ENCODE data around the gene TAS2R39. TPM values are rescaled to one million over a fixed set of nuclear protein-coding genes. Genes with fewer than 3 reads are reported as not detected.

Gene TAS2R39
- polyA plus RNA-seq, 1 donor: not detected

DNA sequence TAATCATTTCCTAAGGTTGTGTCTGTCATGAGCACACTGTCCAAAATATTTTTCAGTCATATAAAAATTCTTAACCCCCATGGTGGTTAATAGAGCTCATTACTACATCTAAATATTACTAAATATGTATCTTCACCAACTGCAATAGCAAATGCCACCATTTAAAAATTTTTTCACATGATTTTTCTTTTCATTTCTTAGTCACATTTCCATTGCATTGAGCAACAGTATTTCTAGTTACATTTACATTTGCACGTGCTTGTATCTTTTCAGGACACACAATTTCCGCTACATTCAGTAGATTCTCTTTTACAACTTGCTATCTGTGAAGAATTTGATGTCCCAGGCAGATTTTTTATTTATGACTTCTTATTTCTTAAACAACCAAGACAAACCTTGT, 33.5 kb downstream of the TAS2R39 start:
- DNase-seq: no peak

DNA sequence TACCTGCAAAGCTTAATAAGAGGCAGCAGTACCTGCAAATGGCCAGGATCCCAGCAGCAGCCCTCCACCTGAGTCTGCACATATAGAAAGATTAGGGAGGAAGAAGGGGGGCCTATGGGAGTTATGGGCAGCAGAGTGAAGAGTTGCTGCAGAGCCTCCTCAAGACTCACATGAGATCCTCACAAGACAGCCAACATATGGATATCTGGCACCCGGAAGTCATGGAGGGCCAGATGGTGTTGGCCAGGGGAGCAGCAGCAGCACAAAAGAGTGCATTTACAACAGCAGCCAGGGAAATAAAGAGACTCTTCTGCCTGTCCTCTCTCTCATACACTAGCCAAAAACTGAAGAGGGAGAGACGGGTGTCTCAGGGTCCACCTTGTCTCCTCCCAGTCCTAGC, 34.6 kb downstream of the TAS2R39 start:
- DNase-seq: no peak

DNA sequence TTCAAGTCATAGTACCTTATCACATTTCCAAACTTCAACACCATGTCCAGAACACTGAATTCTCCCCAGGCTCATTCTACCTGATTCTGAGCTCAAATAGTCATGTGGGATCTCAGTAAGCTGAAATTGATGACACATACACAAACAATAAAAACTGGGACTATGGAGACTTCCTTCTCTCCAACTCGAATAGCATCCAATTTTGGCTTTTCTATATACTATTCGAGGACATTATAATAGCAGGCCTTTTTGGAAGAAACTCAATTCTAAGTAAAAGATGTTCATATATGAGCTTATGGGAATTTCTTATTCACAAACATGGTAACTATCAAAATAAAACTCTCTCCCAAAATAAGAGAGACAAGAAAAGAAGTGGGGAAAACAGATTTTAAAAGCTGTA, 38.1 kb downstream of the TAS2R39 start:
- no peak for DNase-seq

DNA sequence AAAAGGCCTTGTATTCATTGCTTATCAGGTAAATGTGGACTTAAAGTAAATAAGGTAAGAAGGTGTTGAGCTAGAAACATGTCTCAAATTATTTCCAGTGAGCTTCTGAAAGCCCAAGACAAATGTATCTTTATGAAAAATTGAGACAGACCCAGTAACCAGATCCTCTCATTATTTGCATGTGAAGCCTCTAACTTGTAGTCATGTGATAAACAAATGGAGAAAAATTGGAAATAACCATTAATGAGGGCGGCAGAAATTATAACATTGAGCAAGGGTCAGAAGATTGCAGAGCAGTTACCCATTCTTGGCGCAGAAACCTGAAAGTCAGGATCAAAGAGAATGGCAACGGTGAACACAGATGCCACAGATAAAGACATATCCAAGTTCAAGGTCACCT, 38.5 kb downstream of the TAS2R39 start, which contains the start of gene TAS2R40:
Gene TAS2R40 (plus strand): TSS at position 301 of the 400 bp plus-strand sequence. CDS start 42 bp downstream, at position 343.
- DNase-seq: no peak

DNA sequence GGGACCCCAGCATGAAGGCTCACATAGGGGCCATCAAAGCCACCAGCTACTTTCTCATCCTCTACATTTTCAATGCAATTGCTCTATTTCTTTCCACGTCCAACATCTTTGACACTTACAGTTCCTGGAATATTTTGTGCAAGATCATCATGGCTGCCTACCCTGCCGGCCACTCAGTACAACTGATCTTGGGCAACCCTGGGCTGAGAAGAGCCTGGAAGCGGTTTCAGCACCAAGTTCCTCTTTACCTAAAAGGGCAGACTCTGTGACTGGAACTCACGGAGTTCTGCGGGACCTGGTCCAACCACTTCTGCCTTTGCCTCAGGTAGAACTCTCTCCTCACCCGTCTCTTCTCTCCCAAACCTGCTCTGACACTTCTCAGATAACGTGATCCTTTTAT, 39.6 kb downstream of the TAS2R39 start:
- no peak for DNase-seq

DNA sequence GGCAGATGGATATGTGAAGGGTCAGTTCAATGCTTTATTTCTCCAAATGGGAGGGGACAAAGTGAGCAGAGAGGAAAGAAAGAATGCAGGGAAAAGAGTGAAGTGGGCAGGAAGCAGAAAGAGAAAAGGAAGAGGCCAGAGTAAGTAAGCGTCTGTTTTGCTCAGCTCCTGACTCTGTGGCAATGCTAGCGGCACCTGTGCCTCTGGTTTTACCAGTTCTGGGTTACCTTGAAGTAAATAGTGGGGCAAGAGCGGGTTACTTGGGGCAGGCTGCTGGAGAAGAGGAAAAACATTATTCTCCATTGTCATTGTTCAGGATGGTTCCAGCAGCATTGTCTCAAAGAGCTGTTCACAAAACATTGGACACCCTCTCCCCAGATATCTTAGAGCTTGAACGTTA, 40.6 kb downstream of the TAS2R39 start:
- DNase-seq: no peak

DNA sequence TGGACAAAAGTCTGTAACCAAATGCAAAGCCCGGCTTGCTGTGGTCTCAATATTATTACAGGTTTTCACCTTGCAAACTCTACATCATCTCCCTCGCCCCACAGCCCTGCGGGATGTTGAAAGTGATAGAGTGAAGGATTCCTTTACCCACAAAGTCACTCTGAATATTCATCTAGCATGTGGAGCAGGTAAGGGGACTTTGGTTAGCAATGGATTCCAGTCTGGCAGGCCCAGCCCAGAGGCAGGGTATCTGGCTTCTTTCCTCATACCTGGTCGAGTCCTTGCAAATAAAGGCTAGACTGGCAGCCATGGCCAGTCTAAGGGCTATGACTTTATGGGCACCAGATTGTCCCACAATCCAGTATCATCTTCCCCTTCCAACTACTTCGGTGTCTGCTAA, 41.8 kb downstream of the TAS2R39 start:
- DNase-seq: no peak

DNA sequence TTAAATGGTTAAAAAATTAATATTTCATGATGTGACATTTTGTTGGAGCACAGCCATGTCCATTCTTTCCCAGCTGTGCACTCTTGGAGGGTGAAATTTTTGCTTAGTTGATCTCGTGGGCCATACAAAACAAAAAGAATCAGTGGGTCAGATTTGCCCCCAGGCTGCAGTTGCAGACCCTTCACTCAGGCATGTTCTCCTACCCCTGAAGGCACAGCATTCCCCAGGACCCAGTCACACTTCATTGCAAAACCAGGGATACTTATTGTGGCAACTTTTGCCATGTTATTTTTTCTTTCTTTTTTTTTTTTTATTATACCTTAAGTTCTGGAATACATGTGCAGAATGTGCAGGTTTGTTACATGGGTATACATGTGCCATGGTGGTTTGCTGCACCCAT, 44.6 kb downstream of the TAS2R39 start:
- no peak for DNase-seq

DNA sequence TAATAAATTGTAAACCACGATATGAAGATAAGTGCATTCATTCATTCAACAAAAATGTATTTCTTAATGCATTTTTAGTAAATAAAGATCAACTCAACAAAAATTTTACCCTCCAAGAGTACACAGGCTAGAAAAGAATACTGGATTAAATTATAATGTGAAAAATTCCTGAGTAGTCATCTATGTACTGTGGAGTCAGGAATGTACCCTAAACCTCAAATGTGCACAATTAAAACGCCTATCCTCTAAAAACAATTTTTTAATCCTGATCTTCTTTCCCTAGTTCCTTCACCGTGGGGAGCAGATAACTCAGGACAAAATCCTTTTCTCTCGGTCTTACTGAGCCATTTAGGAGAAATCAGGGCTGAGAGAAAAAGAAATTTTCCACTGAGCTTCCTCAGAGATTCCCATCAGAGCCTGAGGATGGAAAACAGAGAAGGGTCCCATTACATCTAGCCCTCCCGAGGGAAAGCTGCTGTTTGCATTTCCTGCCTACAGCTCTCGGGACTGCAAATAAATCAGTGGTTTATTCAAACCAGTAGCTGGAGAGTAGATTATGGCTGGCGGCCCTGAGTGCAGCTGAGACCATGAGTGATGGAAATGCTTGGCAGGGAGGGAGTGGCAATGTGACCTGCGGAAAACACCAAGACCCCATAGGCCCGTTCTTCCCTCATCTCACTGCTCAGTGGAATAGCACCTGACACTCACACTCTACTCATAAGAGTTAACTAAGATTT, 46.0 kb downstream of the TAS2R39 start:
- peak; percentile 26 for DNase-seq

DNA sequence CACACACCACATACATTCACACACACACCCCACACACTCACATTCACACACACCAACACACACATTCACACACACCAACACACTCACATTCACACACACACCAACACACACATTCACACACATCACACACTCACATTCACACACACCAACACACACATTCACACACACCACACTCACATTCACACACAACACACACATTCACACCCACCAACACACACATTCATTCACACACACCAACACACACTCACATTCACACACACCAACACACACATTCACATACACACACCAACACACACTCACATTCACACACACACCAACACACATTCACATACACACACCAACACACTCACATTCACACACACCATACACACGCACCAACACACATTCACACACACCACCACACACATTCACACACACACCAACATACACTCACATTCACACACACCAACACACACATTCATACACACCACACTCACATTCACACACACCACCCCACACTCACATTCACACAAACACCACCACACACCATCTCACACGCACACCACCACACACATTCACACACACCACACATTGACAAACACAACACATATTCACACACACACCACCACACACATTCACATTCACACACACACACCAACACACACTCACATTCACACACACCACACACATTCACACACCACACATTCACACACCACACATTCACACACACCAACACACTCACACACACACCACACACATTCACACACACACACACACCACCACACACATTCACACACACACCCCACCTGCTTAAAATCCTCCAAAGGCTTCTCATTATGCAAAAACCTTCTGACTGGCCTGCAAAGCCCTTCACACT, 47.6 kb downstream of the TAS2R39 start:
- DNase-seq: no peak

Other genes with a start within 250 kb of the TAS2R39 start
- gene TRPV5, start 249.7 kb upstream of the TAS2R39 start, polyA plus RNA-seq (ENCODE audit: insufficient read length): 0.09 TPM
- gene LLCFC1, start 243.9 kb upstream of the TAS2R39 start, polyA plus RNA-seq (ENCODE audit: insufficient read length): 0.26 TPM
- gene KEL, start 221.1 kb upstream of the TAS2R39 start, polyA plus RNA-seq (ENCODE audit: insufficient read length): 1.1 TPM
- gene OR9A2, start 156.3 kb upstream of the TAS2R39 start, polyA plus RNA-seq (ENCODE audit: insufficient read length): not detected
- not detected for gene OR6V1, start 131.1 kb upstream of the TAS2R39 start, polyA plus RNA-seq (ENCODE audit: insufficient read length)
- gene PIP, start 51.3 kb upstream of the TAS2R39 start, polyA plus RNA-seq (ENCODE audit: insufficient read length): not detected
- not detected for gene TAS2R40, start 38.6 kb downstream of the TAS2R39 start, polyA plus RNA-seq (ENCODE audit: insufficient read length)
- 81.9 TPM for gene GSTK1, start 80.0 kb downstream of the TAS2R39 start, polyA plus RNA-seq (ENCODE audit: insufficient read length)
- 0.98 TPM for gene TMEM139, start 101.5 kb downstream of the TAS2R39 start, polyA plus RNA-seq (ENCODE audit: insufficient read length)
- 25.4 TPM for gene CASP2, start 104.9 kb downstream of the TAS2R39 start, polyA plus RNA-seq (ENCODE audit: insufficient read length)
- 2.5 TPM for gene CLCN1, start 132.7 kb downstream of the TAS2R39 start, polyA plus RNA-seq (ENCODE audit: insufficient read length)
- 1.8 TPM for gene FAM131B, start 179.3 kb downstream of the TAS2R39 start, polyA plus RNA-seq (ENCODE audit: insufficient read length)
- gene ZYX, start 197.9 kb downstream of the TAS2R39 start, polyA plus RNA-seq (ENCODE audit: insufficient read length): 259 TPM
- 5.8 TPM for gene EPHA1, start 225.4 kb downstream of the TAS2R39 start, polyA plus RNA-seq (ENCODE audit: insufficient read length)